GM12878 (cell line): ENCODE results near the gene COL6A1. TPM values are rescaled to one million over a fixed set of nuclear protein-coding genes. Genes with fewer than 3 reads are reported as not detected.

Experiments
- ATAC-seq: fragments of 200-7000 bp; cut with Tn5 transposase; 3 replicates; pipeline ENCODE4 v1.9.1; 2020; ENCODE audit warnings: mild to moderate bottlenecking, moderate library complexity
- BruUV-seq: library from RNA; stranded (reverse); fragments of 400-500 nt; replicated peaks from 2 replicates; lab custom pipeline; 2021; lab: Mats Ljungman, UMichigan
- CTCF ChIA-PET: fragments of 300-600 bp; sonication (Branson Sonifier 250); formaldehyde crosslinking; extraction: SDS; loops from one replicate; lab custom pipeline; 2021; ENCODE audit warnings: inconsistent platforms; lab: Yijun Ruan, JAX
- POLR2A ChIA-PET: fragments of 350-600 bp; formaldehyde crosslinking; extraction: SDS; loops from one replicate; lab custom pipeline; 2021; ENCODE audit warnings: inconsistent platforms; lab: Charles Lee
- RAD21 ChIA-PET: fragments of 300-600 bp; sonication (Branson Sonifier 250); formaldehyde crosslinking; loops from one replicate; lab custom pipeline; 2023; ENCODE audit warnings: antibody characterized with exemption; ENCODE audit not compliant: unreplicated experiment; lab: Charles Lee
- SMC1A ChIA-PET: fragments of 300-600 bp; sonication (Branson Sonifier 250); formaldehyde crosslinking; loops from one replicate; lab custom pipeline; 2023; ENCODE audit not compliant: unreplicated experiment, uncharacterized antibody; lab: Charles Lee
- DNase-seq: peaks from one replicate; pipeline ENCODE4 v3.0.0-alpha.2; 2011; ENCODE audit warnings: low read depth, low spot score
- FAIRE-seq: peaks from 3 replicates; lab custom pipeline; 2011; peaks lifted over from hg19 to GRCh38; lab: Jason Lieb, UNC
- H2AFZ ChIP-seq: 2 replicates; pipeline ENCODE4 v1.6.0; 2011; ENCODE audit warnings: low read depth, low read length, control low read depth; ENCODE audit not compliant: control insufficient read depth
- H3K27ac ChIP-seq: 2 replicates; pipeline ENCODE4 v1.5.1; 2011; ENCODE audit warnings: control low read depth; ENCODE audit not compliant: control insufficient read depth, insufficient read depth
- H3K27me3 ChIP-seq, 2 experiments: replicated peaks in 1 of 2; 2 replicates each; pipeline versions ENCODE4 v1.6.0 to v1.6.1; 2011; ENCODE audit warnings: low read length in 1 of 2; ENCODE audit not compliant: control insufficient read depth in 2 of 2, insufficient read depth in 2 of 2
- H3K36me3 ChIP-seq, 2 experiments: 2 replicates each; pipeline ENCODE4 v1.5.1; 2011; ENCODE audit warnings: low read length in 1 of 2; ENCODE audit not compliant: control insufficient read depth in 2 of 2, insufficient read depth in 2 of 2
- H3K4me1 ChIP-seq: 2 replicates; pipeline ENCODE4 v1.6.1; 2011; ENCODE audit warnings: mild to moderate bottlenecking, low read length, moderate library complexity, mixed read lengths; ENCODE audit not compliant: control insufficient read depth, insufficient read depth
- H3K4me2 ChIP-seq: 2 replicates; pipeline ENCODE4 v1.6.0; 2011; ENCODE audit warnings: control low read depth; ENCODE audit not compliant: control insufficient read depth, insufficient read depth
- H3K4me3 ChIP-seq: fragments of 200-600 bp; sonication (generic); 2 replicates; pipeline ENCODE4 v1.5.1; 2016
- H3K79me2 ChIP-seq: 2 replicates; pipeline ENCODE4 v1.6.0; 2011; ENCODE audit warnings: low read length; ENCODE audit not compliant: control insufficient read depth, insufficient read depth
- H3K9ac ChIP-seq: 2 replicates; pipeline ENCODE4 v1.8.0; 2011; ENCODE audit warnings: low read length, control low read depth, mixed read lengths; ENCODE audit not compliant: control insufficient read depth, insufficient read depth
- H3K9me3 ChIP-seq: replicated peaks from 3 replicates; pipeline ENCODE4 v1.5.1; 2011; ENCODE audit warnings: mild to moderate bottlenecking, low read length; ENCODE audit not compliant: control insufficient read depth, insufficient read depth
- H4K20me1 ChIP-seq: 2 replicates; pipeline ENCODE4 v1.6.0; 2011; ENCODE audit not compliant: control insufficient read depth, insufficient read depth
- ATF7 ChIP-seq: fragments of 450-650 bp; IDR thresholded peaks from 2 replicates; pipeline ENCODE4 v1.6.1; 2016; ENCODE audit warnings: low read depth, mild to moderate bottlenecking
- BACH1 ChIP-seq: fragments of 450-650 bp; IDR thresholded peaks from 2 replicates; pipeline ENCODE4 v1.6.1; 2017; ENCODE audit warnings: mild to moderate bottlenecking, borderline replicate concordance
- BRCA1 ChIP-seq: IDR thresholded peaks from 2 replicates; pipeline ENCODE4 v1.6.1; 2011; ENCODE audit warnings: low read depth, low read length, improper control_type of control experiment
- FOS ChIP-seq: IDR thresholded peaks from 3 replicates; pipeline ENCODE4 v1.6.1; 2011; ENCODE audit warnings: borderline replicate concordance; ENCODE audit not compliant: insufficient read length; ENCODE audit errors: extremely low read depth
- HCFC1 ChIP-seq: fragments of 150-350 bp; IDR thresholded peaks from 2 replicates; pipeline ENCODE4 v1.6.1; 2014; ENCODE audit warnings: low read length
- IRF5 ChIP-seq: fragments of 450-650 bp; IDR thresholded peaks from 2 replicates; pipeline ENCODE4 v1.6.1; 2017; ENCODE audit warnings: borderline replicate concordance
- MLLT1 ChIP-seq: fragments of 450-650 bp; IDR thresholded peaks from 2 replicates; pipeline ENCODE4 v1.6.1; 2016; ENCODE audit warnings: mild to moderate bottlenecking
- MYB ChIP-seq: fragments of 150-350 bp; IDR thresholded peaks from 2 replicates; pipeline ENCODE4 v1.6.1; 2014; ENCODE audit warnings: mild to moderate bottlenecking, low read depth, low read length, borderline replicate concordance
- NFYB ChIP-seq: IDR thresholded peaks from 2 replicates; pipeline ENCODE4 v1.6.1; 2011; ENCODE audit warnings: low read depth, mild to moderate bottlenecking, low read length, improper control_type of control experiment, moderate library complexity; ENCODE audit not compliant: insufficient read depth
- PML ChIP-seq: IDR thresholded peaks from 2 replicates; pipeline ENCODE4 v1.6.1; 2012; ENCODE audit warnings: low read length, inconsistent platforms
- RB1 ChIP-seq: fragments of 450-650 bp; formaldehyde crosslinking; IDR thresholded peaks from 2 replicates; pipeline ENCODE4 v1.6.1; 2017; ENCODE audit warnings: mild to moderate bottlenecking, borderline replicate concordance
- RBBP5 ChIP-seq: fragments of 200-600 bp; sonication (generic); conservative IDR thresholded peaks from 2 replicates; pipeline ENCODE4 v1.6.1; 2016
- SIX5 ChIP-seq: IDR thresholded peaks from 2 replicates; pipeline ENCODE4 v1.6.1; 2011; ENCODE audit warnings: mild to moderate bottlenecking, low read depth, low read length, moderate library complexity; ENCODE audit not compliant: severe bottlenecking
- SMAD5 ChIP-seq: IDR thresholded peaks from 2 replicates; pipeline ENCODE4 v1.6.1; 2016; ENCODE audit warnings: antibody characterized with exemption, low read depth
- USF2 ChIP-seq: IDR thresholded peaks from 2 replicates; pipeline ENCODE4 v1.6.1; 2011; ENCODE audit warnings: low read depth, low read length, improper control_type of control experiment, borderline replicate concordance
- WGBS: methylation state at CpG from one replicate; pipeline ENCODE4 v1.1.6; 2016; ENCODE audit warnings: low lambda C conversion rate; ENCODE audit not compliant: insufficient replicate concordance, insufficient coverage; ENCODE audit errors: missing lambda C conversion rate; 5-methylcytosine and 5-hydroxymethylcytosine counted together
- in situ Hi-C: fragments of 300-500 bp; cut with MboI; formaldehyde crosslinking; loops from 9 replicates; pipeline ENCODE4 v1.14.3; 2018; ENCODE audit warnings: mixed read lengths
- intact Hi-C: fragments of 100-400 bp; cut with micrococcal nuclease; formaldehyde crosslinking; loops from one replicate; pipeline ENCODE4 v1.14.2; 2022; ENCODE audit not compliant: unreplicated experiment
- polyA plus RNA-seq, 11 experiments: library from polyadenylated mRNA; depleted of rRNA in 4 of 11; unstranded in 6 of 11; stranded (reverse) in 5 of 11; fragments of >200 nt; fragmentation: Nextera tagmentation in 4 of 11; fragmentation: Illumina TruSeq in 1 of 11; extraction: Ambion mirVana in 4 of 11; extraction: Trizol in 1 of 11; gene quantifications; 1 replicate in 1 of 11; 2 replicates in 10 of 11; pipeline versions ENCODE4 v1.2.1 to v1.2.3, GENCODE V29; 2011 to 2016; ENCODE audit warnings: inconsistent platforms in 2 of 11, missing spikeins in 2 of 11, low read depth in 1 of 11
- total RNA-seq, 4 experiments: library from RNA; depleted of rRNA in 3 of 4; stranded (reverse); fragments of >200 nt in 3 of 4; fragmentation: Illumina TruSeq in 1 of 4; extraction: Trizol in 1 of 4; gene quantifications; 2 replicates each; pipeline versions ENCODE4 v1.2.1 to v1.2.3, GENCODE V29; 2013 to 2021

COL6A1 gene
- total and polyA plus RNA-seq, 10 of the 15 experiments (the other 5 are each of a cell fraction or from before 2014, with no cell fraction given) = 0.12 to 1.3 (median 0.20) TPM; not detected in 7

GRCh38 chr21:45941338-45941710 lies 40.2 kb upstream of the COL6A1 start:
- in situ Hi-C loops = no loop called here
- POLR2A ChIA-PET = no interaction called here

GRCh38 chr21:45941717-45942546 lies 39.6 kb upstream of the COL6A1 start:
- Histone ChIP-seq H3K27ac (no peak overlapping the region), H3K9ac (no peak overlapping the region), H3K4me3 (no peak overlapping the region), H4K20me1 (no peaks in the 10 kb centered on the region), H3K9me3 (no peaks in the 10 kb centered on the region), H3K36me3 (no peaks in the 10 kb centered on the region), H3K4me2 (no peak overlapping the region), H3K4me1 (no peaks in the 10 kb centered on the region), H2AFZ (no peak overlapping the region), H3K79me2 (no peaks in the 10 kb centered on the region), H3K27me3 (no peaks in the 10 kb centered on the region)
- DNase-seq (no peak), ATAC-seq (no peak), FAIRE-seq (no peak)
- POLR2A ChIA-PET = no interaction called here
- in situ Hi-C loops = no loop called here
- WGBS = 33% methylated on average over 30 of the region's 32 CpGs
- no TSS peak for BruUV-seq
- intact Hi-C loops = no loop called here
- RAD21 ChIA-PET = no interaction called here
- SMC1A ChIA-PET = no interaction called here
- CTCF ChIA-PET = interaction anchor here (0.7 kb wide), 1 partner anchor 93 kb away, joined by 4 read pairs; no protein-coding TSS in a partner anchor
- TF ChIP-seq FOS = no peak
- no peak for TF ChIP-seq PML
- TF ChIP-seq MLLT1 = no peak
- no peak for TF ChIP-seq IRF5
- TF ChIP-seq MYB = no peak
- no peak for TF ChIP-seq USF2
- no peak for TF ChIP-seq ATF7
- TF ChIP-seq HCFC1 = no peak
- no peak for TF ChIP-seq RB1
- no peak for TF ChIP-seq BRCA1
- TF ChIP-seq NFYB = no peak
- no peak for TF ChIP-seq SMAD5

More at GRCh38 chr21:45941338-45941710, 40.2 kb upstream of the COL6A1 start:
- no peak for FAIRE-seq
- ChIA-PET CTCF (interaction anchor here (0.7 kb wide), 1 partner anchor 93 kb away, joined by 4 read pairs; no protein-coding TSS in a partner anchor), SMC1A (no interaction called here), RAD21 (no interaction called here)
- Histone ChIP-seq H3K79me2 (no peaks in the 10 kb centered on the region), H2AFZ (no peak overlapping the region), H4K20me1 (no peaks in the 10 kb centered on the region), H3K4me2 (no peak overlapping the region), H3K4me3 (no peak overlapping the region), H3K4me1 (no peaks in the 10 kb centered on the region), H3K27ac (no peak overlapping the region), H3K27me3 (no peaks in the 10 kb centered on the region), H3K9me3 (no peaks in the 10 kb centered on the region), H3K36me3 (no peaks in the 10 kb centered on the region), H3K9ac (no peak overlapping the region)
- no peak for DNase-seq
- 37% methylated on average over 11 of the region's 14 CpGs for WGBS
- ATAC-seq = no peak
- TF ChIP-seq RBBP5 (no peak), SIX5 (no peak), BACH1 (no peak)
- intact Hi-C loops = no loop called here
- no TSS peak for BruUV-seq
